Adipocyte (in vitro differentiated cells): ENCODE results near the gene HES5.
"Not testable (repeated sequence)": the region's sequence is repeated elsewhere in the genome, so short reads cannot be mapped to it uniquely, and the experiment has no call there.

Source experiments
- DNase-seq: peaks from one replicate; pipeline ENCODE4 v3.0.0-alpha.2; 2015; ENCODE audit warnings: low read depth
- H3K27me3 ChIP-seq: replicated peaks from 2 replicates; pipeline ENCODE4 v1.7.0; 2013; ENCODE audit warnings: mild to moderate bottlenecking, low read length, moderate library complexity; ENCODE audit not compliant: control insufficient read depth, insufficient read depth
- H3K36me3 ChIP-seq: 2 replicates; pipeline ENCODE4 v1.7.0; 2013; ENCODE audit warnings: low read length, mild to moderate bottlenecking, moderate library complexity; ENCODE audit not compliant: control insufficient read depth, insufficient read depth, severe bottlenecking
- H3K4me1 ChIP-seq: 2 replicates; pipeline ENCODE4 v1.7.0; 2013; ENCODE audit warnings: mild to moderate bottlenecking, low read length, moderate library complexity; ENCODE audit not compliant: control insufficient read depth, insufficient read depth
- H3K4me3 ChIP-seq: 2 replicates; pipeline ENCODE4 v1.7.0; 2013; ENCODE audit warnings: mild to moderate bottlenecking, low read length, moderate library complexity
- H3K9ac ChIP-seq: 2 replicates; pipeline ENCODE4 v1.7.0; 2013; ENCODE audit warnings: mild to moderate bottlenecking, low read length, moderate library complexity
- H3K9me3 ChIP-seq: 2 replicates; pipeline ENCODE4 v1.7.0; 2013; ENCODE audit warnings: mild to moderate bottlenecking, low read length, moderate library complexity; ENCODE audit not compliant: control insufficient read depth

HES5 gene

GRCh38 chr1:2553076-2553475 is 23.0 kb upstream of the HES5 start:
- H3K36me3 ChIP-seq, H3K9ac ChIP-seq, H3K4me3 ChIP-seq, H3K9me3 ChIP-seq, DNase-seq, H3K27me3 ChIP-seq: not testable (repeated sequence)
- H3K4me1 ChIP-seq = peaks cover 18% of the 10 kb centered on the region

- H3K36me3 ChIP-seq = no peaks in the 10 kb centered on the region
- no peak overlapping the region for H3K9ac ChIP-seq
- DNase-seq = no peak
- H3K4me3 ChIP-seq = no peak overlapping the region
- H3K27me3 ChIP-seq = no peaks in the 10 kb centered on the region
- no peaks in the 10 kb centered on the region for H3K9me3 ChIP-seq
- H3K4me1 ChIP-seq = peaks cover 23% of the 10 kb centered on the region
Observed at GRCh38 chr1:2552189-2552588, 22.1 kb upstream of the HES5 start.

DNA sequence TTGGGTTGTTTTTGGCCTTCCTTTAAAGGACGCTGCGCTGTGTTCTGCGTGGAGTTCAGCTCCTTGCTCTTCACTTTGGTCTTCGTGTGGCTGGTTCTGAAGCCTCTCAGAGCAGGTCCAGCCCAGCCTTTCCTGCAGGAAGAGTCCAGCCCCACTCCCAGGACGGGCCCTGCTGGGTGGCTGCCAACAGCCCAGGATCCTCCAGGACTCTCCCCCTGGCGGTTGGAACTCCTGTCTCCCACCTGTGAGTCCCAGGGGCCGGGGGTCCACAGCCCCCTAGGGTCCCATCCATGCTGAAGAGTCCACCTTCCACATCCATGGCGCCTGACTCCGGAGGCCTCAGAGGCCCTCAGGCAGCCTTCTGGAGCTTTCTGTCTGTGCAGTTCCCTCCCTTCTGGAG is 21.5 kb upstream of the HES5 start:
- H3K4me3 ChIP-seq, H3K9ac ChIP-seq, DNase-seq, H3K36me3 ChIP-seq, H3K9me3 ChIP-seq, H3K27me3 ChIP-seq: not testable (repeated sequence)
- H3K4me1 ChIP-seq = peaks cover 29% of the 10 kb centered on the region

GRCh38 chr1:2550309-2550861 is 20.3 kb upstream of the HES5 start:
- H3K4me3 ChIP-seq, DNase-seq, H3K36me3 ChIP-seq, H3K9me3 ChIP-seq, H3K9ac ChIP-seq, H3K27me3 ChIP-seq: not testable (repeated sequence)
- peaks cover 21% of the 10 kb centered on the region for H3K4me1 ChIP-seq

- H3K4me1 ChIP-seq = peaks cover 21% of the 10 kb centered on the region
- peak overlapping the region; percentile 85 for H3K9ac ChIP-seq
- not testable (repeated sequence) for H3K9me3 ChIP-seq, DNase-seq, H3K27me3 ChIP-seq, H3K4me3 ChIP-seq, H3K36me3 ChIP-seq
Observed at GRCh38 chr1:2549367-2550029, 19.4 kb upstream of the HES5 start.

GRCh38 chr1:2548068-2548589 is 18.1 kb upstream of the HES5 start:
- Histone ChIP-seq H3K9ac (peak overlapping the region; percentile 85), H3K9me3 (no peaks in the 10 kb centered on the region), H3K36me3 (no peaks in the 10 kb centered on the region), H3K4me1 (peaks cover 21% of the 10 kb centered on the region), H3K27me3 (no peaks in the 10 kb centered on the region), H3K4me3 (peak overlapping the region; percentile 43)
- peak; percentile 87 for DNase-seq

DNA sequence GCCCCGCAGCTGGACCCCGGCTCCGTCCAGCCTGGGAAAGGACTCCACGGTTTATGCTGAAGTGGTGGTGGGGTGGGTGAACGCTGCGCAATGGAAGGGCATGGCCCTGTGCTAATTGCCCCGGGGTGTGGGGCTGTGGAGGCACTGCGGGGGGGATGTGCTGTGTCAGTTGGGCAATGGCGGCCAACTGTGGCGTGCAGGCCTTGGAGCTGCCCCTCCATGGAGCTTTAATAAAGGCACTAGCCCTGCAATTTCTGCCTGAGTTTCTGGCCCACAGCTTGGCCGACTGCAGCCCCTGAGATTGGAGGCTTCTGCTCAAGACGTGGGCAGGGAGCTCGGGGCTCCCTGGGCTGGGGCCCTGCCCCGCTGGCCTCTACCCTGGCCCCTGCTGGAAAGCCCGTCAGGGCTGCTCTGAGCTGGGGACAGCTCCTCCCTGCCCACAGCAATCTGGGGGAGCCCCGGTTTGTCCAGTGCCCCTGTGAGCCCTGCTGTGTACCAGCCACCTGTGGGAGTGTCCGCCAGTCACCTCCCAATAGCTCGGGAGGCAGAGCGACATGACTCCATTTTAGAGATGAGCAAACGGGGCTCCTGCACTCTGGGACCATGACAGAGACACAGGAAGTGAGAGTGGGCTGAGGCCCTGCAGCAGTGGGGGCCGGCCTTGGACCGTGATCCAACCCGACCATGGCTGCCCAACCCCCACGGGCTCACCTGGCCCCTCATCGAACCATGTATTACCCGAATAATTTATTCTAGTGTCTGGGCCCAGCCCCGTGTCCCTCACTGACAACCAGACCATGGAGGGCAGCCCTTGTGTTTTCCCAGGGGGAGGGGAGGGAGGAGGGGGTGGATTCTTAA is 17.4 kb upstream of the HES5 start:
- Histone ChIP-seq H3K27me3 (no peaks in the 10 kb centered on the region), H3K36me3 (no peaks in the 10 kb centered on the region), H3K9ac (peak overlapping the region; percentile 42), H3K4me1 (peaks cover 21% of the 10 kb centered on the region), H3K4me3 (peak overlapping the region; percentile 61), H3K9me3 (no peaks in the 10 kb centered on the region)
- no peak for DNase-seq

GRCh38 chr1:2546515-2547209 is 16.6 kb upstream of the HES5 start:
- no peaks in the 10 kb centered on the region for H3K36me3 ChIP-seq
- H3K9me3 ChIP-seq = no peaks in the 10 kb centered on the region
- H3K4me1 ChIP-seq = peaks cover 21% of the 10 kb centered on the region
- H3K27me3 ChIP-seq = peaks cover under 1% of the 10 kb centered on the region
- peak; percentile 80 for DNase-seq
- H3K9ac ChIP-seq = peak overlapping the region; percentile 42
- H3K4me3 ChIP-seq = peak overlapping the region; percentile 61

DNA sequence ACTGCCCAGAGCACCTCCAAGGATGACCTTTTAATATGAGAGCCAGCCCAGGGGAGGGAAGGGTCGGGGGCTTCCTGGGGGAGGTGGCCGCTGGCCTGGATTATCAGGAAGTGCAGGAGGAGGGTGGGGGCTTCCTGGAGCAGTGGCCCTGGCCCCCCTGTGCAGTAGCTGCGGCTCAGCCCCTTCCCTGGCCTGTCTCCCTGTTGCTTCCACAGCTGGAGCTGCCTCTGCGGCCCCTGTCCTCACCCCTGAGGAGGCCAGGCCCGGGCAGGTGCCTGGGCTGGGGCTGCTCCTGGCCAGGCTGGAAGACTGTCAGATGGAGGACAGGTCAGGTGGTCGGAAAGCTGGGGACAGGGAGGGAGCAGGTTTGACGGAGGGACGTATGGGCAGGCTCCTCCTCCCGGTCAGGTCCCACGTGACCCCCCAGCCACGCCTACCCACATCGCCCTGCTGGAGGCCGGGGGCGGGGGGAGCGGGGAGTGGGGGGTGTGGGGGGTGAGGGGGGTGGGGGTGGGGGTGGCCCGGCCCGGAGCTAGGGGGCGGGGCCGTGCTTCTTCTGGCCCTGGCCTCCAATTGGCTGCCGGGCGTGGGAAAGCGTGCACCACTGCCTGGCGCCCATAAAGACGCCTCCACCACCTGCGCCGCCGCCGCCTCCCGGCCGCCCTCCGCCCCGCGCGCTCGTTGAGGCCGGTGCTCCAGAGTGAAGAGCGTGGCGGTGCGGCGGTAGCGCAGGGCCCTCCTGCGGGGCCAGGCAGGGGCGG is 15.9 kb upstream of the HES5 start:
- peaks cover 21% of the 10 kb centered on the region for H3K4me1 ChIP-seq
- peak; percentile 83 for DNase-seq

GRCh38 chr1:2544875-2545640 is 15.0 kb upstream of the HES5 start:
- Histone ChIP-seq H3K4me3 (no peak overlapping the region), H3K4me1 (peaks cover 21% of the 10 kb centered on the region), H3K36me3 (no peaks in the 10 kb centered on the region), H3K27me3 (peaks cover 7% of the 10 kb centered on the region), H3K9me3 (no peaks in the 10 kb centered on the region), H3K9ac (no peak overlapping the region)
- DNase-seq = no peak

More for the DNA sequence above, 15.9 kb upstream of the HES5 start:
- Histone ChIP-seq H3K36me3 (no peaks in the 10 kb centered on the region), H3K9me3 (no peaks in the 10 kb centered on the region), H3K4me3 (peak overlapping the region; percentile 61), H3K27me3 (peaks cover 3% of the 10 kb centered on the region), H3K9ac (no peak overlapping the region)
